Tracheal epithelial cell (primary cell): ENCODE results near the gene YBX1. TPM values are rescaled to one million over a fixed set of nuclear protein-coding genes. Genes with fewer than 3 reads are reported as not detected.

Source experiments
- total RNA-seq: library from RNA; depleted of rRNA; stranded (reverse); fragments of >200 nt; gene quantifications from 2 replicates; pipeline ENCODE4 v1.2.1, GENCODE V29; 2014

The YBX1 gene
- 571 and 607 TPM in 2 replicates for total RNA-seq

DNA sequence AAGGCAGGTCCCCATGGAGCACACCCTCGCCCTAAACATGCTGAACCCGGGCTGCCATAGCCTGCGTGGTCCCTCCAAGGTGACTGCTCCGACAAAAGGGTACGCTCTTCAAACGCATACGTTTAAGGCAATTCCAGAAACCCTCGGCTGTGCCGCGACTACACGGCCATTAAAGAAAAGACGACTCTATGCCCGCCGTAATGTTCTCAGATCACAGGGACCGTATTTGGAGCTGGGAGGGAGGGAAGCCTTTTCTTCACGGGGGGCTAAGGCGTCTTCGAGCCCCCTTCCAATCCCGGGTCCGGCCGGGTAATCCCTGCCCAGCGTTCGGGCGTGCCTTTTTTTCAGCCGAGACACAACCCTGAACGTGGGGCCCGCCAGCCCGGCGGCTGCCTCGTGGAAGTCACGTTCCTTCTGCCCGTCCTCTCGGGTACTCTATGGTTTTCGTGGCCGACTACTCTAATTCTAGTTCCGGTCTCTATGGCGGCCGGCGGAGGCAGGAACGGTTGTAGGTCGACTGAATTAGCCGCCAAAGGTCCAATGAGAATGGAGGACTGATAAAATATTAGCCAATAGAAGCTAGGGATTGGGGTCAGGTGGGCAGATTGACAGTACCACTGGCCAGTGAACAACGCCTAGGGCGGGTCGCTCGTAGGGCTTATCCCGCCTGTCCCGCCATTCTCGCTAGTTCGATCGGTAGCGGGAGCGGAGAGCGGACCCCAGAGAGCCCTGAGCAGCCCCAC, at the start of gene YBX1:
YBX1 (plus strand) TSS at position 678 of the 743 bp plus-strand sequence. CDS start 148 bp downstream, outside the sequence.

DNA sequence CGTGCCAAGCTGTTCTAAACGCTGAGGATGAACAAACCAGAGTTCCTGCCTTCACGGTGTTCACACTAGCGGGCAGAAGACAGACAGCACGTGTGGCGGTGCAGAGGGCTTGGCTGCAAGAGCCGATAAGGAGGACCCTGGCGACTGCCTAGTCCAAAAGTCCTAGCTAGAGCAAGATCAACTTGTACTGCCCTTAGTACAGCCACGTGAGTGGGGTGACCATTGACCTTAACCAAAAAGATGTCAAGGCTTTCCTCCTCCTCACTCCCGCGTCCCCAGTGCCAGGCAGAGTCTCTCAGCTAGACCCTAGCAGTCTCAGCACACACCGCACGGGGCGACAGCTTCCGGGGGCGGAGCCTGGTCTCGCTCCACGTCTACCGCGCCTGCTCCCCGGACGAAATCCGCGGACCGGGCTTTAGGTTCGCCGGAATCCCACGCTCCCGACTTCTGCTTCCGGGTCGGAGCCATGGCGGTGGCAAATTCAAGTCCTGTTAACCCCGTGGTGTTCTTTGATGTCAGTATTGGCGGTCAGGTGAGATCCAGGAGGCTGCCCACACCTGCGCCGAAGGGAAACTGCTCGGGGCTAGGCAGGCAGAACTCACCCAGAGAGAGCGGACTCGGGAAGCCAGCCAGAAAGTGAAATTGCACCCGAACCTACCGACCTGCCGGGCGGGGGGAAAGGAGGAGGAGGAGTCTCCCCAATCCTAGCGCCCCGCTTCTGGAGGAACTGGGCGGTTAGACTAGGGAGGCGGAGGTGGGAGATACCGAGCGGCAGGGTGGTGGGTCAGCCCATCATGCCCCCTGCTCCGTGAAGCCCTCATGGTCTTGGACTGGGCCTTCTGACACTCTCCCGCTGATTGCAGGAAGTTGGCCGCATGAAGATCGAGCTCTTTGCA, 24.0 kb upstream of the YBX1 start, which contains the start of gene PPIH:
PPIH (plus strand) TSS at position 443 of the 896 bp plus-strand sequence; CDS start at position 467, 24 bp downstream.

DNA sequence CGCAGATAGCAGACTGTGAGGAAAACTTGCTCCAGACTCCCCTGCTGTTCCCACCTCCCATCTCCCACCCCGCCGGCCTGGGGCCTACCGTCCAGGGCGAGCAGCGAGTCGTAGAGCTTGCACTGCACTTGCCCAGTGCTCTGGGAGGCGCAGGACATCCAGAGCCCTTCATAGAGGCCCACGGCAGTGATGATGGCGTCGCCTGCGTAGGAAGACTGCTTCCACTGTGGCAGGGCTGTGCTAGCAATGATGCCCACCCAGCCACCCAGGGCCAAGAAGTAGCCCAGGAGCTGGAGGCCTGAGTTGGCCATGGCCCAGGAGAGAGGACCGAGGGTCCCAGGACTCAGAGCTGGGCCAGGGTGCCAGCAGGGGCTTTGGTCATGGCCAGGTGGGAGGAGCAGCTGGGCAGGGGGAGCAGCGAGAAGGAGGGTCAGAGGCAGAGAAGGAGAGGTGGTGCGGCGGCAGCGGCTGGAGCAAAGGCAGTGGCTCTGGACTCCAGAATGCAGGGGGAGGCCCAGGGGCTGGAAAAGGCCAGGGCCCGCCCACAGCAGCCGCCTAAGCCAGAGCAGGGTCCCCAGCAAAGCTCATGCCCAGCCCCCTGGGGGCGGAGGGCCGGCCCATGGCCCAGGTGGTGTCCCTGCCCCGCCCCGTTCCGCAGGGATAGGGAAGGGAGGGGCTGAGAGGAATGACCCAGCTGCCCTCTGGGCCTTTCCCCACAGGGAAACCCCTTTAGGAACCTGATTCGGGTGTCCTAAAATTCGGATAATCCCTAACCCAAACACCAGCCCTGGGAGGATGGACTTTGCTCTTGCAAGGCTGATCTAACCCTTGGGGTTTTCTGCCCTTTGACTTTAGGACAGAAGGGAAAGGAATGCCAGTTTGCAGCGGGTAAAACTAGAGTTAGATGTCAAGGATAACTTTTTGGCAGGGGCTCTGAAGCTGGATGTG, 57.8 kb downstream of the YBX1 start, which contains the start of gene CLDN19:
CLDN19 (minus strand) TSS at position 484 of the 948 bp plus-strand sequence; CDS start at position 311, 173 bp downstream.

Other genes starting within 250 kb of the YBX1 start
- 1.4 and 3.6 TPM in 2 replicates for gene ZMYND12, start 226.4 kb upstream of the YBX1 start, total RNA-seq
- 85.5 and 117 TPM in 2 replicates for gene PPCS, start 225.9 kb upstream of the YBX1 start, total RNA-seq
- gene CCDC30, start 219.1 kb upstream of the YBX1 start, total RNA-seq, result 0.48 and 2.6 TPM in 2 replicates
- 22.2 and 28.4 TPM in 2 replicates for gene PPIH, start 24.0 kb upstream of the YBX1 start, total RNA-seq
- gene CLDN19, start 57.8 kb downstream of the YBX1 start, total RNA-seq, result not detected in 2 replicates
- gene P3H1, start 84.6 kb downstream of the YBX1 start, total RNA-seq, result 27.9 and 31.8 TPM in 2 replicates
- gene C1orf50, start 84.8 kb downstream of the YBX1 start, total RNA-seq, result 2.4 and 3.8 TPM in 2 replicates
- gene TMEM269, start 102.6 kb downstream of the YBX1 start, total RNA-seq, result 0.21 TPM in 1 of 2 replicates, not detected in the other
- 5.5 and 8.7 TPM in 2 replicates for gene ERMAP, start 134.7 kb downstream of the YBX1 start, total RNA-seq
- gene SVBP, start 135.0 kb downstream of the YBX1 start, total RNA-seq, result 14.0 and 29.0 TPM in 2 replicates
- 7.2 and 8.7 TPM in 2 replicates for gene ZNF691, start 164.2 kb downstream of the YBX1 start, total RNA-seq